Ovary (tissue), 3 donors: ENCODE measurements around the gene PANK4.

Source experiments
- CTCF ChIP-seq, 3 donors: fragments of 450-650 bp in 2 of 3; fragments of 200-600 bp in 1 of 3; IDR thresholded peaks; one replicate each; pipeline versions ENCODE4 v1.5.1 to v1.8.0; 2016 to 2022; ENCODE audit warnings: antibody characterized with exemption in 3 of 3, mild to moderate bottlenecking in 1 of 3
- POLR2A ChIP-seq: fragments of 450-650 bp; IDR thresholded peaks from one replicate; pipeline ENCODE4 v1.6.1; 2017; ENCODE audit warnings: antibody characterized with exemption, mild to moderate bottlenecking, moderate library complexity
- donor health status: DM: no; HTN: no; CAD: no.

- no peak for TF ChIP-seq CTCF (IDR thresholded peaks at IDR 0.05)
- no peak for TF ChIP-seq POLR2A
These were observed 12.0 kb upstream of the PANK4 start for GRCh38 chr1:2538376-2538775.
